ENCODE results near the gene CA11. TPM values are rescaled to one million over a fixed set of nuclear protein-coding genes. Genes with fewer than 3 reads are reported as not detected.
"Not testable (repeated sequence)": the region's sequence is repeated elsewhere in the genome, so short reads cannot be mapped to it uniquely, and the experiment has no call there.

CA11 gene
- total RNA-seq, 3 donors from 2014 or later, result 2.2 to 14.2 (median 9.8) TPM

DNA sequence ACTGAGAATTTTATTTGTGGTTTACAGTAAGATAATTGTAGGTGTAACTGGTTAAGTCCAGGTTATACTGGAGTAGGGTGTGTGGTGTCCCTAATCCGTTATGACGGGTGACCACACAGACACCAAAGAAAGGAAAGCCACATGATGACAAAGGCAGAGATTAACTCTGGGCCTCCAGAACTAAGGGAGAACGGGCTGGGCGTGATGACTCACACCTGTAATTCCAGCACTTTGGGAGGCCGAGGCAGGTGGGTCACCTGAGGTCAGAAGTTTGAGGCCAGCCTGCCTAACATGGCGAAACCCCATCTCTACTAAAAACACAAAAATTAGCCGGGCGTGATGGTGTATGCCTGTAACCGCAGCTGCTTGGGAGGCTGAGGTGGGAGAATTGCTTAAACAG, 39.6 kb upstream of the CA11 start:
- peak overlapping the region; percentile 21 to 68 for H3K27ac ChIP-seq
- no peaks in the 10 kb centered on the region for H3K27me3 ChIP-seq
- H3K9me3 ChIP-seq, result no peaks in the 10 kb centered on the region
- H3K4me1 ChIP-seq, result no peaks in the 10 kb centered on the region
- DNase-seq (ENCODE audit: low spot score in 2 of 2), result no peak
- no peak overlapping the region for H3K4me3 ChIP-seq
- intact Hi-C loops (cut with DNase I; ENCODE audit: low total_unique reads), result no loop called here
- no peaks in the 10 kb centered on the region for H3K36me3 ChIP-seq
- TF ChIP-seq POLR2AphosphoS5 (IDR thresholded peaks at IDR 0.05), result no peak
- no peak for TF ChIP-seq POLR2A (IDR thresholded peaks at IDR 0.05)
- TF ChIP-seq, protein P1, sequence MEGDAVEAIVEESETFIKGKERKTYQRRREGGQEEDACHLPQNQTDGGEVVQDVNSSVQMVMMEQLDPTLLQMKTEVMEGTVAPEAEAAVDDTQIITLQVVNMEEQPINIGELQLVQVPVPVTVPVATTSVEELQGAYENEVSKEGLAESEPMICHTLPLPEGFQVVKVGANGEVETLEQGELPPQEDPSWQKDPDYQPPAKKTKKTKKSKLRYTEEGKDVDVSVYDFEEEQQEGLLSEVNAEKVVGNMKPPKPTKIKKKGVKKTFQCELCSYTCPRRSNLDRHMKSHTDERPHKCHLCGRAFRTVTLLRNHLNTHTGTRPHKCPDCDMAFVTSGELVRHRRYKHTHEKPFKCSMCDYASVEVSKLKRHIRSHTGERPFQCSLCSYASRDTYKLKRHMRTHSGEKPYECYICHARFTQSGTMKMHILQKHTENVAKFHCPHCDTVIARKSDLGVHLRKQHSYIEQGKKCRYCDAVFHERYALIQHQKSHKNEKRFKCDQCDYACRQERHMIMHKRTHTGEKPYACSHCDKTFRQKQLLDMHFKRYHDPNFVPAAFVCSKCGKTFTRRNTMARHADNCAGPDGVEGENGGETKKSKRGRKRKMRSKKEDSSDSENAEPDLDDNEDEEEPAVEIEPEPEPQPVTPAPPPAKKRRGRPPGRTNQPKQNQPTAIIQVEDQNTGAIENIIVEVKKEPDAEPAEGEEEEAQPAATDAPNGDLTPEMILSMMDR (IDR thresholded peaks at IDR 0.05), result no peak

DNA sequence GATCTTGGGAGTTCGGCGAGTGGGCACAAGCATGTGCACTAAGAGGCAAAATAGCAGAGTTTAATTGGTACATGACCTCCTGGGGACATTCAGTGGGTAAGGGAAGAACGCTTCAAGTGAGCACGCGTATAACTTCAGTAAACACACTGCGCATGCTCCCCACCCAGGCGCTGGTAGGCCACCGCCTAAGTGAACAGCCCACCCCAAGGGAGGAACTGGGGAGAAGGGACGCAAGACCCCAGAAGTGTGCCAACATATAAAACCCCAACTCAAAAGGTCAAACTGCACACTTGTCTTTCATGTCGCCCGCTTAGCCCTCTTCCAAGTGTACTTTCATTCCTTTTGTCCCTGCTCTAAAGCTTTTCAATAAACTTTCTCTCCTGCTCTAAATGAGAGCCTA, 37.4 kb upstream of the CA11 start:
- H3K9me3 ChIP-seq, result no peaks in the 10 kb centered on the region
- H3K27me3 ChIP-seq, result no peaks in the 10 kb centered on the region
- intact Hi-C loops (cut with DNase I; ENCODE audit: low total_unique reads), result no loop called here
- H3K36me3 ChIP-seq, result no peaks in the 10 kb centered on the region
- H3K4me1 ChIP-seq, result no peaks in the 10 kb centered on the region
- H3K27ac ChIP-seq, result no peak overlapping the region
- TF ChIP-seq, protein P1 (IDR thresholded peaks at IDR 0.05), result no peak
- TF ChIP-seq POLR2A (IDR thresholded peaks at IDR 0.05), result no peak
- no peak overlapping the region for H3K4me3 ChIP-seq
- no peak for DNase-seq (ENCODE audit: low spot score in 2 of 2)

DNA sequence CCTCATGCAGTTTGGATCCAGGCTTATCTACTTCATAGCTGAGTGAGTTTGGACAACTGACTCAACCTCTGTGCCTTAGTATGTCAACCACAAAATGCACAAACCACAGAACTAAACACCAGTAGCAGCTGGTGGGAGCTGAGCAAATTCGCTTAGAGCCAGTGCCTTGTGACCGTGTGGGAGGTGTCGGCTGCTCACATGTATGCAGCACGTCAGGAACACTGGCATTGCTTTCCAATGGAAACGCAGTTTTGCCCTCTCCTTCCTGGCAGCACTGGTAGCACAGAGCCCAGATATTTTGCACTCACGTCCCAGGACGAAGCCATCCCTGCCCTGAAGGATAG, 35.1 kb upstream of the CA11 start:
- Histone ChIP-seq H3K4me3 (no peak overlapping the region), H3K27me3 (no peaks in the 10 kb centered on the region), H3K4me1 (no peaks in the 10 kb centered on the region), H3K27ac (no peak overlapping the region), H3K36me3 (no peaks in the 10 kb centered on the region), H3K9me3 (no peaks in the 10 kb centered on the region)
- no peak for DNase-seq (ENCODE audit: low spot score in 2 of 2)
- intact Hi-C loops (cut with DNase I; ENCODE audit: low total_unique reads), result no loop called here
- TF ChIP-seq, protein P1 (IDR thresholded peaks at IDR 0.05), result no peak
- TF ChIP-seq POLR2A (IDR thresholded peaks at IDR 0.05), result no peak
- no peak for TF ChIP-seq POLR2AphosphoS5 (IDR thresholded peaks at IDR 0.05)

DNA sequence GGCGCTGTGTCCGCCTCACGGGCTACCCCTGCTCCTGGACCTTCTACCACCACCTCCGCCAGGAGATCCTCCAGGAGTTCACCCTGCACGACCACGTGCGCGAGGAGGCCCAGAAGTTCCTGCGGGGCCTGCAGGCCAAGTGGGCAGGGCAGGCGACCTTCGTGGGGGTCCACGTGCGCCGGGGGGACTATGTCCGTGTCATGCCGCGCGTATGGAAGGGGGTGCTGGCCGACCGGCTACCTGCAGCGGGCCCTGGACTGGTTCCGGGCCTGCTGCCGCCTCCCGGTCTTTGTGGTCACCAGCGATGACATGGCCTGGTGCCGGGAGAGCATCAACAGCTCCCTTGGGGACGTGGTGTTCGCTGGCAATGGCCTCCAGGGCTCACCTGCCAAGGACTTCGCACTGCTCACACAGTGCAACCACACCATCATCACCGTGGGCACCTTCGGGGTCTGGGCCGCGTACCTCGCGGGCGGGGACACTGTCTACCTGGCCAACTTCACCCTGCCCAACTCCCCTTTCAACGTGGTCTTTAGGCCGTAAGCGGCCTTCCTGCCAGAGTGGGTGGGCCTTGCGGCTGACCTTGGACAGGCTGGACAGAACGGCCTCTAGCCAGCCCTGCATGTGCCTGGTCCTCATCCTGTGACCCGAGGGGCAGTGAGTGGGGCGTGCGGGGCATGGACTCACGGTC, 34.6 kb upstream of the CA11 start:
- Histone ChIP-seq H3K4me1 (peaks cover 0 to 2% of the 10 kb centered on the region in 2 donors), H3K4me3 (no peak overlapping the region), H3K27ac (no peak overlapping the region), H3K27me3 (no peaks in the 10 kb centered on the region), H3K9me3 (no peaks in the 10 kb centered on the region), H3K36me3 (no peaks in the 10 kb centered on the region)
- no peak for TF ChIP-seq POLR2A (IDR thresholded peaks at IDR 0.05)
- TF ChIP-seq, protein P1 (IDR thresholded peaks at IDR 0.05), result no peak
- no peak for TF ChIP-seq POLR2AphosphoS5 (IDR thresholded peaks at IDR 0.05)
- intact Hi-C loops (cut with DNase I; ENCODE audit: low total_unique reads), result no loop called here
- no peak for DNase-seq (ENCODE audit: low spot score in 2 of 2)

DNA sequence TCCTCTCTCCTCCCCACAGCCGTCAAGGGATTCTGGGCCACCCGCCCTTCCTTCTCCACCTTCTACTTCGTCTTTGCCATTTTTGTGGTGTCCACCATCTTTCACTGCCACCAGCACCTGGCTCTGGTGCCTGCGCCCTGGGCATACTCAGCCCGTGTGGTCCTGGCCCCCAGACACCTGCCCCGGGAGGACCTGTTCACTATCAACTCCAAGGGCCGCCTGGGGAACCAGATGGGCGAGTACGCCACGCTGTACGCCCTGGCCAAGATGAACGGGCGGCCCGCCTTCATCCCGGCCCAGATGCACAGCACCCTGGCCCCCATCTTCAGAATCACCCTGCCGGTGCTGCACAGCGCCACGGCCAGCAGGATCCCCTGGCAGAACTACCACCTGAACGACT, 34.0 kb upstream of the CA11 start:
- H3K27ac ChIP-seq; H3K4me1 ChIP-seq; H3K27me3 ChIP-seq; H3K9me3 ChIP-seq; H3K36me3 ChIP-seq; H3K4me3 ChIP-seq; DNase-seq (ENCODE audit: low spot score in 2 of 2); intact Hi-C loops (cut with DNase I; ENCODE audit: low total_unique reads): not testable (repeated sequence)

DNA sequence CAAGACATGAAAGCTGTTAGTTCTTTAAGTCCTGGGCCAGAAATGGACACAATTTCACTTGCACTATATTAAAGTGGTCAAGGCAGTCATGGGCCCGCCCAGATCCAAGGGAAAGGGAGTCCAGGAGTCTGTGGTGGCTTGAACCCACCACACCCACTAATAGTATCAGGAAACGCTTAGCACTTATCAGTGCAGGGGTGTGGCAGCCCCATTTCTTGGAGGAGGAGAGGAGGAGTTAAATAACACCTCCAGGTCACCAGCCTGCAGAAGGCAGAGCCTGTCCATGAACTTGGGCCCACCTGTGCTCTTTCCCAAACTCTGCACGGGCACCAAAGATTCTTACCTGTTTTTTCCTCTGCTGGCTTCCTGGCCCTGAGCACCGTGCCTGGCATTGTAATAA, 32.2 kb upstream of the CA11 start:
- H3K9me3 ChIP-seq, result no peaks in the 10 kb centered on the region
- H3K27ac ChIP-seq, result no peak overlapping the region
- no peak for DNase-seq (ENCODE audit: low spot score in 2 of 2)
- peaks cover 0 to 7% of the 10 kb centered on the region in 2 donors for H3K4me1 ChIP-seq
- H3K4me3 ChIP-seq, result no peak overlapping the region
- H3K27me3 ChIP-seq, result no peaks in the 10 kb centered on the region
- TF ChIP-seq, protein P1 (IDR thresholded peaks at IDR 0.05), result no peak
- TF ChIP-seq POLR2A (IDR thresholded peaks at IDR 0.05), result no peak
- TF ChIP-seq POLR2AphosphoS5 (IDR thresholded peaks at IDR 0.05), result no peak
- H3K36me3 ChIP-seq, result no peaks in the 10 kb centered on the region
- intact Hi-C loops (cut with DNase I; ENCODE audit: low total_unique reads), result no loop called here
